ENCODE measurements around the gene DOCK9. TPM values are rescaled to one million over a fixed set of nuclear protein-coding genes. Genes with fewer than 3 reads are reported as not detected.

DOCK9 gene
- total and polyA plus RNA-seq, 9 of the 15 experiments (the other 6 are each of a cell fraction or from before 2014, with no cell fraction given), result 3.5 to 25.3 (median 16.7) TPM

DNA sequence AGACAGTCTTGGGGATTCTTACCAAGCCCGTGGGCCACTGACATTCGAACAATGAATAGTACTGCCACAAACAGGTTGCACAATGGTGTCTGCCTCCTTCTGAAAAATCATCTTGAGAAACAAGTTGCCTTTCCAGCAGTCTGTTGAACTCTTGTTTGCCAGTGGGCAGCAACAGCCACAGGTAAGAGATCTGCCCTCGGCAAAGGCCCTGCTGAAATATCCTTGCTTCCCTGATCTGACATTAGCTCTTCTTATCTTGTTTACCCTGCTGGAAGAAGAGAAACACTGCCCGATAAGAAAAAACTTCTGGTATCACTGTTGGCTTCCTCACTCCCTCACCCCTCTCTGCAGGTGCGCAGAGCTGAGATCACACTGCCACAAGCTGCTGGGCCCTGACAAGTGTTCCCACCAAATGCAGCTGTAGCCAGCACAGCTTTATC is 2.0 kb downstream of the DOCK9 start (continued):
- TF ChIP-seq PPARD (CRISPR knock-in tag; IDR thresholded peaks at IDR 0.05) (no peak), HOMEZ (CRISPR knock-in tag; IDR thresholded peaks at IDR 0.05) (no peak), THAP12 (CRISPR knock-in tag; IDR thresholded peaks at IDR 0.05) (no peak), ESRRA (IDR thresholded peaks at IDR 0.05; ENCODE audit: borderline replicate concordance, low read depth) (no peak), HMG20A (CRISPR knock-in tag; conservative IDR thresholded peaks at IDR 0.05) (no peak), CBX1 (IDR thresholded peaks at IDR 0.05; ENCODE audit: low read depth) (no peak), ZC3H8 (IDR thresholded peaks at IDR 0.05) (no peak), CBFA2T2 (conservative IDR thresholded peaks at IDR 0.05) (peak; percentile 97), GATA2 (CRISPR knock-in tag; IDR thresholded peaks at IDR 0.05) (peak; percentile 66; the same call in 1 of the 2 replicates), MAFF (IDR thresholded peaks at IDR 0.05; ENCODE audit: low read length) (no peak), ZNF224 (CRISPR knock-in tag; IDR thresholded peaks at IDR 0.05) (no peak), TAF7 (tag; IDR thresholded peaks at IDR 0.05) (no peak), ZNF311 (CRISPR knock-in tag; IDR thresholded peaks at IDR 0.05) (no peak), NFIX (CRISPR knock-in tag; IDR thresholded peaks at IDR 0.05; ENCODE audit: low read depth) (no peak), NEUROD1 (IDR thresholded peaks at IDR 0.05; ENCODE audit: borderline replicate concordance, low read depth, low read length, partially characterized antibody) (peak; percentile 53), NCOA2 (IDR thresholded peaks at IDR 0.05; ENCODE audit: partially characterized antibody in 2 of 2) (no peak)
- TF ChIP-seq, protein P1, sequence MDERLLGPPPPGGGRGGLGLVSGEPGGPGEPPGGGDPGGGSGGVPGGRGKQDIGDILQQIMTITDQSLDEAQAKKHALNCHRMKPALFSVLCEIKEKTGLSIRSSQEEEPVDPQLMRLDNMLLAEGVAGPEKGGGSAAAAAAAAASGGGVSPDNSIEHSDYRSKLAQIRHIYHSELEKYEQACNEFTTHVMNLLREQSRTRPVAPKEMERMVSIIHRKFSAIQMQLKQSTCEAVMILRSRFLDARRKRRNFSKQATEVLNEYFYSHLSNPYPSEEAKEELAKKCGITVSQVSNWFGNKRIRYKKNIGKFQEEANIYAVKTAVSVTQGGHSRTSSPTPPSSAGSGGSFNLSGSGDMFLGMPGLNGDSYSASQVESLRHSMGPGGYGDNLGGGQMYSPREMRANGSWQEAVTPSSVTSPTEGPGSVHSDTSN (CRISPR knock-in tag; IDR thresholded peaks at IDR 0.05; ENCODE audit: low read depth), result no peak
- TF ChIP-seq, protein P1 (tag; conservative IDR thresholded peaks at IDR 0.05; ENCODE audit: low read depth), result 0 out of 2 replicates have a peak, but pooled peaks have one; percentile 11
- TF ChIP-seq, protein P2, sequence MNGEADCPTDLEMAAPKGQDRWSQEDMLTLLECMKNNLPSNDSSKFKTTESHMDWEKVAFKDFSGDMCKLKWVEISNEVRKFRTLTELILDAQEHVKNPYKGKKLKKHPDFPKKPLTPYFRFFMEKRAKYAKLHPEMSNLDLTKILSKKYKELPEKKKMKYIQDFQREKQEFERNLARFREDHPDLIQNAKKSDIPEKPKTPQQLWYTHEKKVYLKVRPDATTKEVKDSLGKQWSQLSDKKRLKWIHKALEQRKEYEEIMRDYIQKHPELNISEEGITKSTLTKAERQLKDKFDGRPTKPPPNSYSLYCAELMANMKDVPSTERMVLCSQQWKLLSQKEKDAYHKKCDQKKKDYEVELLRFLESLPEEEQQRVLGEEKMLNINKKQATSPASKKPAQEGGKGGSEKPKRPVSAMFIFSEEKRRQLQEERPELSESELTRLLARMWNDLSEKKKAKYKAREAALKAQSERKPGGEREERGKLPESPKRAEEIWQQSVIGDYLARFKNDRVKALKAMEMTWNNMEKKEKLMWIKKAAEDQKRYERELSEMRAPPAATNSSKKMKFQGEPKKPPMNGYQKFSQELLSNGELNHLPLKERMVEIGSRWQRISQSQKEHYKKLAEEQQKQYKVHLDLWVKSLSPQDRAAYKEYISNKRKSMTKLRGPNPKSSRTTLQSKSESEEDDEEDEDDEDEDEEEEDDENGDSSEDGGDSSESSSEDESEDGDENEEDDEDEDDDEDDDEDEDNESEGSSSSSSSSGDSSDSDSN (IDR thresholded peaks at IDR 0.05; ENCODE audit: borderline replicate concordance in 1 of 2, low read depth in 2 of 2, low read length in 2 of 2), result no peak
- TF ChIP-seq, protein P3, sequence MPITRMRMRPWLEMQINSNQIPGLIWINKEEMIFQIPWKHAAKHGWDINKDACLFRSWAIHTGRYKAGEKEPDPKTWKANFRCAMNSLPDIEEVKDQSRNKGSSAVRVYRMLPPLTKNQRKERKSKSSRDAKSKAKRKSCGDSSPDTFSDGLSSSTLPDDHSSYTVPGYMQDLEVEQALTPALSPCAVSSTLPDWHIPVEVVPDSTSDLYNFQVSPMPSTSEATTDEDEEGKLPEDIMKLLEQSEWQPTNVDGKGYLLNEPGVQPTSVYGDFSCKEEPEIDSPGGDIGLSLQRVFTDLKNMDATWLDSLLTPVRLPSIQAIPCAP (CRISPR knock-in tag; IDR thresholded peaks at IDR 0.05; ENCODE audit: borderline replicate concordance), result no peak

All from K562 (cell line).